Natural killer cell (primary cell): ENCODE data around the gene SPIRE1. TPM values are rescaled to one million over a fixed set of nuclear protein-coding genes. Genes with fewer than 3 reads are reported as not detected.

ENCODE experiments used
- ATAC-seq, 3 donors: fragments of 150-1000 bp in 2 of 3; fragments of 200-7000 bp in 1 of 3; cut with Tn5 transposase; 1 replicate in 1 of 3; 2 replicates in 2 of 3; pipeline ENCODE4 v1.10.0; 2021; ENCODE audit warnings: mild to moderate bottlenecking in 2 of 3, moderate library complexity in 2 of 3
- DNase-seq, 2 donors: peaks; one replicate each; pipeline versions ENCODE4 v3.0.0 to v3.0.0-alpha.2; 2013 to 2021; ENCODE audit warnings: mixed read lengths in 1 of 2
- H3K27ac ChIP-seq: one replicate; pipeline ENCODE4 v1.5.1; 2013; ENCODE audit warnings: mild to moderate bottlenecking, low read length
- H3K27me3 ChIP-seq: one replicate; pipeline ENCODE4 v1.6.1; 2013; ENCODE audit warnings: low read length; ENCODE audit not compliant: control insufficient read depth, insufficient read depth
- H3K36me3 ChIP-seq: one replicate; pipeline ENCODE4 v1.6.1; 2013; ENCODE audit warnings: low read length; ENCODE audit not compliant: control insufficient read depth, insufficient read depth
- H3K4me1 ChIP-seq: one replicate; pipeline ENCODE4 v1.6.1; 2013; ENCODE audit warnings: low read length; ENCODE audit not compliant: control insufficient read depth, insufficient read depth
- H3K4me3 ChIP-seq: one replicate; pipeline ENCODE4 v1.5.1; 2013; ENCODE audit warnings: low read length
- H3K9me3 ChIP-seq: one replicate; pipeline ENCODE4 v1.6.1; 2013; ENCODE audit warnings: low read length; ENCODE audit not compliant: control insufficient read depth, insufficient read depth
- H3K27ac Mint-ChIP-seq, 2 donors: one replicate each; pipeline ENCODE4 v1.8.0; 2022; ENCODE audit warnings: mild to moderate bottlenecking in 2 of 2, mixed read lengths in 2 of 2, moderate library complexity in 1 of 2
- H3K27me3 Mint-ChIP-seq, 2 donors: one replicate each; pipeline ENCODE4 v1.8.0; 2022; ENCODE audit warnings: low read depth in 2 of 2, mixed read lengths in 2 of 2
- H3K36me3 Mint-ChIP-seq: one replicate; pipeline ENCODE4 v1.8.0; 2022; ENCODE audit warnings: mixed read lengths
- H3K4me1 Mint-ChIP-seq, 2 donors: one replicate each; pipeline ENCODE4 v1.8.0; 2022; ENCODE audit warnings: mixed read lengths in 2 of 2
- H3K4me3 Mint-ChIP-seq: one replicate; pipeline ENCODE4 v1.8.0; 2022; ENCODE audit warnings: mild to moderate bottlenecking, moderate library complexity, mixed read lengths
- H3K9me3 Mint-ChIP-seq, 2 donors: one replicate each; pipeline ENCODE4 v1.8.0; 2022; ENCODE audit warnings: mixed read lengths in 2 of 2
- CTCF ChIP-seq: fragments of 200-600 bp; IDR thresholded peaks from one replicate; pipeline ENCODE4 v1.8.0; 2022; ENCODE audit warnings: antibody characterized with exemption
- WGBS: methylation state at CpG from one replicate; pipeline ENCODE4 v1.1.7; 2013; ENCODE audit warnings: missing lambda C conversion rate; ENCODE audit not compliant: insufficient coverage; 5-methylcytosine and 5-hydroxymethylcytosine counted together
- intact Hi-C: fragments of 100-400 bp; cut with micrococcal nuclease; formaldehyde crosslinking; loops from one replicate; pipeline ENCODE4 v1.14.2; 2022
- total RNA-seq, 4 donors: library from RNA; stranded (reverse); fragments of 120-200 nt in 1 of 4; gene quantifications; one replicate each; pipeline versions ENCODE4 v1.2.3 to v1.2.4, GENCODE V29; 2013 to 2022

The SPIRE1 gene
- total RNA-seq, 3 donors from 2014 or later (not counting 1 experiment from before 2014, with no cell fraction given) = 4.8 to 6.7 (median 5.4) TPM

GRCh38 chr18:12479536-12479935 is 178.4 kb downstream of the SPIRE1 start:
- Histone ChIP-seq H3K4me1 (peaks cover 13% of the 10 kb centered on the region), H3K27me3 (no peaks in the 10 kb centered on the region), H3K36me3 (no peaks in the 10 kb centered on the region), H3K27ac (no peak overlapping the region), H3K4me3 (no peak overlapping the region), H3K9me3 (no peaks in the 10 kb centered on the region)
- no peaks in the 10 kb centered on the region for H3K9me3 Mint-ChIP-seq
- peaks cover 19 to 22% of the 10 kb centered on the region in 2 donors for H3K4me1 Mint-ChIP-seq
- H3K27me3 Mint-ChIP-seq = no peaks in the 10 kb centered on the region
- H3K4me3 Mint-ChIP-seq = no peak overlapping the region
- ATAC-seq = no peak
- TF ChIP-seq CTCF = no peak
- H3K36me3 Mint-ChIP-seq = no peaks in the 10 kb centered on the region
- no peak for DNase-seq
- intact Hi-C loops = no loop called here
- WGBS = 92% methylated on average over 3 of the region's 3 CpGs
- no peak overlapping the region for H3K27ac Mint-ChIP-seq

- Histone ChIP-seq H3K36me3 (no peaks in the 10 kb centered on the region), H3K4me3 (no peak overlapping the region), H3K27me3 (no peaks in the 10 kb centered on the region), H3K9me3 (no peaks in the 10 kb centered on the region), H3K4me1 (peaks cover 13% of the 10 kb centered on the region), H3K27ac (no peak overlapping the region)
- H3K4me1 Mint-ChIP-seq = peaks cover 19 to 22% of the 10 kb centered on the region in 2 donors
- no peaks in the 10 kb centered on the region for H3K9me3 Mint-ChIP-seq
- H3K27ac Mint-ChIP-seq = no peak overlapping the region
- no peak for DNase-seq
- intact Hi-C loops = no loop called here
- WGBS = 95% methylated on average over 12 of the region's 12 CpGs
- H3K36me3 Mint-ChIP-seq = no peaks in the 10 kb centered on the region
- H3K4me3 Mint-ChIP-seq = no peak overlapping the region
- TF ChIP-seq CTCF = no peak
- ATAC-seq = peak in 1 of 3 donors; percentile 39
- no peaks in the 10 kb centered on the region for H3K27me3 Mint-ChIP-seq
Measured at GRCh38 chr18:12478269-12479047, 179.4 kb downstream of the SPIRE1 start.

- Histone ChIP-seq H3K4me3 (no peak overlapping the region), H3K36me3 (no peaks in the 10 kb centered on the region), H3K27me3 (no peaks in the 10 kb centered on the region), H3K9me3 (no peaks in the 10 kb centered on the region), H3K4me1 (peaks cover 13% of the 10 kb centered on the region), H3K27ac (no peak overlapping the region)
- peak in 1 of 2 donors; percentile 10 for DNase-seq
- Mint-ChIP-seq H3K4me3 (peak overlapping the region; percentile 22), H3K9me3 (no peaks in the 10 kb centered on the region), H3K27me3 (no peaks in the 10 kb centered on the region), H3K4me1 (peaks cover 19 to 22% of the 10 kb centered on the region in 2 donors), H3K27ac (peak overlapping the region; percentile 3 to 50), H3K36me3 (no peaks in the 10 kb centered on the region)
- WGBS = 51% methylated on average over 11 of the region's 11 CpGs
- intact Hi-C loops = no loop called here
- TF ChIP-seq CTCF = no peak
- ATAC-seq = peak; percentile 58 to 97 (median 68)
Measured at GRCh38 chr18:12477606-12478005, 180.3 kb downstream of the SPIRE1 start.
